ENCODE data around the gene ARHGEF19.

ARHGEF19 gene

DNA sequence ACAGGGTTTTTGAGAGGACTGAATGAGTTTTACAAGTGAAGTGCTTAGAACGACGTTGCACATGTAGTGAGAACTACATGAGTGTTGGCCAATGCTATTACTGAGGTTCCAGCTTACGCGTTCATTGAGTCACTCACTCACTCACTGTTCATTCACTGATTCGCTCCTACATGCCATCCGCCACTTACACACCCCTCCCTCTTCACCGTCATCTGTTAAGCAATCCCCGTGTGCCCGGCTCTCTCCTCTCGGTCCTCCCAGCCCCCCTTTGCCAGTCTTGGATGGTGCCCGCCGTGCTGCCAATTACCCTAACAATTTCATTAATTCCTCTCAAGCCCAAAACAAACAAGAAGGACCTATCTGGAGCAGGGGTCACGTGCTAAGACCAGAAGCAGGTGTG, 29.3 kb downstream of the ARHGEF19 start:
- Histone ChIP-seq H3K27me3 (ENCODE audit: insufficient read depth, poor library complexity, severe bottlenecking) (no peaks in the 10 kb centered on the region), H3K4me3 (replicated peaks; ENCODE audit: insufficient read depth, low read length) (no peak overlapping the region), H3K27ac (replicated peaks) (no peak overlapping the region)
- DNase-seq (ENCODE audit: low read depth in 1 of 2, low spot score in 1 of 2): no peak
- TF ChIP-seq, protein P1, sequence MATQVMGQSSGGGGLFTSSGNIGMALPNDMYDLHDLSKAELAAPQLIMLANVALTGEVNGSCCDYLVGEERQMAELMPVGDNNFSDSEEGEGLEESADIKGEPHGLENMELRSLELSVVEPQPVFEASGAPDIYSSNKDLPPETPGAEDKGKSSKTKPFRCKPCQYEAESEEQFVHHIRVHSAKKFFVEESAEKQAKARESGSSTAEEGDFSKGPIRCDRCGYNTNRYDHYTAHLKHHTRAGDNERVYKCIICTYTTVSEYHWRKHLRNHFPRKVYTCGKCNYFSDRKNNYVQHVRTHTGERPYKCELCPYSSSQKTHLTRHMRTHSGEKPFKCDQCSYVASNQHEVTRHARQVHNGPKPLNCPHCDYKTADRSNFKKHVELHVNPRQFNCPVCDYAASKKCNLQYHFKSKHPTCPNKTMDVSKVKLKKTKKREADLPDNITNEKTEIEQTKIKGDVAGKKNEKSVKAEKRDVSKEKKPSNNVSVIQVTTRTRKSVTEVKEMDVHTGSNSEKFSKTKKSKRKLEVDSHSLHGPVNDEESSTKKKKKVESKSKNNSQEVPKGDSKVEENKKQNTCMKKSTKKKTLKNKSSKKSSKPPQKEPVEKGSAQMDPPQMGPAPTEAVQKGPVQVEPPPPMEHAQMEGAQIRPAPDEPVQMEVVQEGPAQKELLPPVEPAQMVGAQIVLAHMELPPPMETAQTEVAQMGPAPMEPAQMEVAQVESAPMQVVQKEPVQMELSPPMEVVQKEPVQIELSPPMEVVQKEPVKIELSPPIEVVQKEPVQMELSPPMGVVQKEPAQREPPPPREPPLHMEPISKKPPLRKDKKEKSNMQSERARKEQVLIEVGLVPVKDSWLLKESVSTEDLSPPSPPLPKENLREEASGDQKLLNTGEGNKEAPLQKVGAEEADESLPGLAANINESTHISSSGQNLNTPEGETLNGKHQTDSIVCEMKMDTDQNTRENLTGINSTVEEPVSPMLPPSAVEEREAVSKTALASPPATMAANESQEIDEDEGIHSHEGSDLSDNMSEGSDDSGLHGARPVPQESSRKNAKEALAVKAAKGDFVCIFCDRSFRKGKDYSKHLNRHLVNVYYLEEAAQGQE (IDR thresholded peaks at IDR 0.05; ENCODE audit: insufficient replicate concordance, low read depth): no peak
- TF ChIP-seq, protein P2, sequence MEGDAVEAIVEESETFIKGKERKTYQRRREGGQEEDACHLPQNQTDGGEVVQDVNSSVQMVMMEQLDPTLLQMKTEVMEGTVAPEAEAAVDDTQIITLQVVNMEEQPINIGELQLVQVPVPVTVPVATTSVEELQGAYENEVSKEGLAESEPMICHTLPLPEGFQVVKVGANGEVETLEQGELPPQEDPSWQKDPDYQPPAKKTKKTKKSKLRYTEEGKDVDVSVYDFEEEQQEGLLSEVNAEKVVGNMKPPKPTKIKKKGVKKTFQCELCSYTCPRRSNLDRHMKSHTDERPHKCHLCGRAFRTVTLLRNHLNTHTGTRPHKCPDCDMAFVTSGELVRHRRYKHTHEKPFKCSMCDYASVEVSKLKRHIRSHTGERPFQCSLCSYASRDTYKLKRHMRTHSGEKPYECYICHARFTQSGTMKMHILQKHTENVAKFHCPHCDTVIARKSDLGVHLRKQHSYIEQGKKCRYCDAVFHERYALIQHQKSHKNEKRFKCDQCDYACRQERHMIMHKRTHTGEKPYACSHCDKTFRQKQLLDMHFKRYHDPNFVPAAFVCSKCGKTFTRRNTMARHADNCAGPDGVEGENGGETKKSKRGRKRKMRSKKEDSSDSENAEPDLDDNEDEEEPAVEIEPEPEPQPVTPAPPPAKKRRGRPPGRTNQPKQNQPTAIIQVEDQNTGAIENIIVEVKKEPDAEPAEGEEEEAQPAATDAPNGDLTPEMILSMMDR (IDR thresholded peaks at IDR 0.05; ENCODE audit: insufficient read depth, low read length): no peak
- TF ChIP-seq POLR2AphosphoS5 (IDR thresholded peaks at IDR 0.05; ENCODE audit: low read depth) (no peak), GABPA (IDR thresholded peaks at IDR 0.05; ENCODE audit: low read depth) (no peak)

DNA sequence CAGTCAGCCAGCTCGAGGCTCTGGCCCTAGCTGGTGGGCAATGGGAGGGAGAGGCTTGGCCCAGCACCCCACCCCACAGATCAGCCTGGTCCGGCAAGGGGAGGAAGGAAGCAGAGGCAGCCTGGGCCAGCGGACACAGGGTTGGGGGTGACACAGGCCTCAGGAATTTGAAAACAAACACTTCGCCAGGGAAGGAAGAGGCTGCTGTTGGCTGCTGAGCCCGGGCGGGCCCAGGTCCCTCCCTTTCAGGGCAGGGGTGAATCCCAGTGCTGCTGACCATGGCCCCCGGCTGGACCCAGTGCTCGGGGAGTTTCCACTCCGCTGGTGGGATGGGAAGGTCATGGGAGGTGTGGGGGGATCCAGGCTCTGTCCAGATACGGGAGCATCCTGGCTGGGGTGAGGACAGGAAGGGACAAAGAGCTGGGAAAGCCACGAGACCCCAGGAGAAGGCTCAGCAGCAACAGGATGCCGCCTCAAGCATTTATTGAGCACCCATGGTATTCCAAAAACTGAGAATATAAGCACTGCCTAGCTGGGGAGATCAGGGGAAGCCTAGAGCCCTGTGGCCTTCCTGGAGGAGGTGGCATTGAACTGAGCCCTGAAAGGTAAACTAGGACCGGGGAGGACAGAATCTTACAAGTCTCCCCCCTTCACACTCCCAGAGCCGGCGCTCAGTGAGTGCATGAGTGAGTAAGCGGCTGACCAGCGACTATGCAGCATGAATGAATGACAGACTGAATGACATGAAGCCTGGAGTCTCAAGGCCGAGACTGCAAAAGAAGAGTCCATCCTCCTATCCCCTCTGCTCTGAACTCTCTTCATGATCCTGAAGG, 30.3 kb downstream of the ARHGEF19 start:
- Histone ChIP-seq H3K27me3 (ENCODE audit: insufficient read depth, poor library complexity, severe bottlenecking) (no peaks in the 10 kb centered on the region), H3K27ac (replicated peaks) (no peak overlapping the region), H3K4me3 (replicated peaks; ENCODE audit: insufficient read depth, low read length) (no peak overlapping the region)
- TF ChIP-seq SPI1 (IDR thresholded peaks at IDR 0.05; ENCODE audit: borderline replicate concordance, low read depth) (no peak), GABPA (IDR thresholded peaks at IDR 0.05; ENCODE audit: low read depth) (no peak), POLR2AphosphoS5 (IDR thresholded peaks at IDR 0.05; ENCODE audit: low read depth) (no peak)
- TF ChIP-seq, protein P1 (IDR thresholded peaks at IDR 0.05; ENCODE audit: insufficient replicate concordance, low read depth): no peak
- TF ChIP-seq, protein P2 (IDR thresholded peaks at IDR 0.05; ENCODE audit: insufficient read depth, low read length): no peak
- DNase-seq (ENCODE audit: low read depth in 1 of 2, low spot score in 1 of 2): no peak

DNA sequence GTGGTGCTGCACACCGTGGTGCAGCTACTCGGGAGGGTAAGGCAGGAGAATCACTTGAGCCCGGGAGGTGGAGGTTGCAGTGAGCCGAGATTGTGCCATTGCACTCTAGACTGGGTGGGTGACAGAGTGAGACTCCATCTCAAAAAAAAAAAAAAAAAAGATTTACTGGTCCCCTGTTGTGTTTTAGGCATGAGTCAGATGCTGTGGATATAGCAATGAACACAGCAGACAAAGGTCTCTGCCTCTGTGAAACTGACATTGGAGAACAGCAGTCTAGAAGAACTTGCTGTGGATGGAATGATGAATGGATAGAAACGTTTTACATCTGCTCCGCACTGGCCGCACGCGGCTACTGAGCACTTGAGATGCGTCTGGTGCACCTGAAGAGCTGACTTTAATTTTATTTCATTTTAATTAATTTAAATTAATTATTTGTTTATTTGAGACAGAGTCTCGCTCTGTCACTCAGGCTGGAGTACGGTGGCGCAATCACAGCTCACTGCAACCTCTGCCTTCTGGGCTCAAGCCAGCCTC, 32.1 kb downstream of the ARHGEF19 start:
- H3K27me3 ChIP-seq (ENCODE audit: insufficient read depth, poor library complexity, severe bottlenecking): no peaks in the 10 kb centered on the region
- no peak overlapping the region for H3K27ac ChIP-seq (replicated peaks)
- DNase-seq (ENCODE audit: low read depth in 1 of 2, low spot score in 1 of 2): no peak
- no peak overlapping the region for H3K4me3 ChIP-seq (replicated peaks; ENCODE audit: insufficient read depth, low read length)
- no peak for TF ChIP-seq GABPA (IDR thresholded peaks at IDR 0.05; ENCODE audit: low read depth)
- no peak for TF ChIP-seq SPI1 (IDR thresholded peaks at IDR 0.05; ENCODE audit: borderline replicate concordance, low read depth)
- no peak for TF ChIP-seq POLR2AphosphoS5 (IDR thresholded peaks at IDR 0.05; ENCODE audit: low read depth)
- TF ChIP-seq, protein P1 (IDR thresholded peaks at IDR 0.05; ENCODE audit: insufficient replicate concordance, low read depth): no peak
- TF ChIP-seq, protein P2 (IDR thresholded peaks at IDR 0.05; ENCODE audit: insufficient read depth, low read length): no peak
